Naive thymus-derived CD4-positive, alpha-beta T cell (primary cell): ENCODE results near the gene ZBTB40. TPM values are rescaled to one million over a fixed set of nuclear protein-coding genes. Genes with fewer than 3 reads are reported as not detected.

ENCODE experiments used
- ATAC-seq: fragments of 150-1000 bp; cut with Tn5 transposase; 2 replicates; pipeline ENCODE4 v1.10.0; 2021; ENCODE audit warnings: mild to moderate bottlenecking, moderate library complexity
- CTCF ChIA-PET: fragments of 350-600 bp; sonication (Branson Sonifier 250); formaldehyde crosslinking; loops from one replicate; lab custom pipeline; 2021; ENCODE audit warnings: antibody characterized with exemption; lab: Charles Lee
- POLR2A ChIA-PET: fragments of 350-600 bp; sonication (Branson Sonifier 250); formaldehyde crosslinking; loops from one replicate; lab custom pipeline; 2021; ENCODE audit warnings: antibody characterized with exemption, inconsistent platforms; lab: Charles Lee
- DNase-seq, 9 donors: peaks; one replicate each; pipeline versions ENCODE4 v3.0.0 to v3.0.0-alpha.2; 2020 to 2022; ENCODE audit warnings: mixed read lengths in 1 of 9
- H3K27ac ChIP-seq: one replicate; pipeline ENCODE4 v1.7.0; 2013; ENCODE audit warnings: mild to moderate bottlenecking, low read depth, low read length, moderate library complexity
- H3K27me3 ChIP-seq, 2 donors: one replicate each; pipeline ENCODE4 v1.7.0; 2013; ENCODE audit warnings: low read length in 2 of 2, mild to moderate bottlenecking in 2 of 2, moderate library complexity in 2 of 2; ENCODE audit not compliant: control insufficient read depth in 2 of 2, insufficient read depth in 2 of 2
- H3K36me3 ChIP-seq, 3 experiments: 1 replicate in 2 of 3; 2 replicates in 1 of 3; pipeline ENCODE4 v1.7.0; 2013; ENCODE audit warnings: low read length in 3 of 3, mild to moderate bottlenecking in 3 of 3, moderate library complexity in 1 of 3; ENCODE audit not compliant: insufficient read depth in 3 of 3, control insufficient read depth in 2 of 3
- H3K4me1 ChIP-seq, 2 donors: one replicate each; pipeline ENCODE4 v1.7.0; 2013; ENCODE audit warnings: low read length in 2 of 2, mild to moderate bottlenecking in 2 of 2, moderate library complexity in 1 of 2; ENCODE audit not compliant: control insufficient read depth in 2 of 2, insufficient read depth in 2 of 2
- H3K4me3 ChIP-seq: 2 replicates; pipeline ENCODE4 v1.7.0; 2013; ENCODE audit warnings: mild to moderate bottlenecking, low read length
- H3K9me3 ChIP-seq, 3 experiments: 1 replicate in 2 of 3; 2 replicates in 1 of 3; pipeline ENCODE4 v1.7.0; 2013; ENCODE audit warnings: low read length in 3 of 3; ENCODE audit not compliant: control insufficient read depth in 2 of 3
- H3K27ac Mint-ChIP-seq, 9 donors: one replicate each; pipeline ENCODE4 v1.8.0; 2020 to 2022; ENCODE audit warnings: mixed read lengths in 9 of 9, mild to moderate bottlenecking in 8 of 9, moderate library complexity in 5 of 9, inconsistent platforms in 2 of 9
- H3K27me3 Mint-ChIP-seq, 5 donors: one replicate each; pipeline ENCODE4 v1.8.0; 2021 to 2022; ENCODE audit warnings: mixed read lengths in 5 of 5, mild to moderate bottlenecking in 1 of 5
- H3K36me3 Mint-ChIP-seq, 5 donors: one replicate each; pipeline ENCODE4 v1.8.0; 2020 to 2022; ENCODE audit warnings: mixed read lengths in 5 of 5, mild to moderate bottlenecking in 3 of 5, inconsistent platforms in 1 of 5
- H3K4me1 Mint-ChIP-seq, 7 donors: one replicate each; pipeline ENCODE4 v1.8.0; 2020 to 2022; ENCODE audit warnings: mixed read lengths in 7 of 7, mild to moderate bottlenecking in 3 of 7, inconsistent platforms in 1 of 7
- H3K4me3 Mint-ChIP-seq, 10 donors: one replicate each; pipeline ENCODE4 v1.8.0; 2020 to 2022; ENCODE audit warnings: mild to moderate bottlenecking in 10 of 10, mixed read lengths in 10 of 10, moderate library complexity in 6 of 10, inconsistent platforms in 2 of 10
- H3K9me3 Mint-ChIP-seq, 11 donors: one replicate each; pipeline ENCODE4 v1.8.0; 2020 to 2022; ENCODE audit warnings: mixed read lengths in 11 of 11, mild to moderate bottlenecking in 4 of 11, inconsistent platforms in 1 of 11, moderate library complexity in 1 of 11
- intact Hi-C, 2 donors: fragments of 100-400 bp; cut with micrococcal nuclease; formaldehyde crosslinking; loops; one replicate each; pipeline ENCODE4 v1.15.1; 2023
- polyA plus RNA-seq, 2 donors: library from polyadenylated mRNA; unstranded; fragments of 300-500 nt; fragmentation: Illumina TruSeq; gene quantifications; one replicate each; pipeline ENCODE4 v1.2.3, GENCODE V29; 2021
- total RNA-seq, 6 experiments: library from RNA in 5 of 6; stranded (reverse) in 5 of 6; gene quantifications; 1 replicate in 5 of 6; 2 replicates in 1 of 6; pipeline ENCODE4 v1.2.3 and lab custom pipeline; 2021 to 2026

ZBTB40 gene
- total and polyA plus RNA-seq, 7 experiments from 2014 or later: 5.7 to 60.6 (median 35.9) TPM

DNA sequence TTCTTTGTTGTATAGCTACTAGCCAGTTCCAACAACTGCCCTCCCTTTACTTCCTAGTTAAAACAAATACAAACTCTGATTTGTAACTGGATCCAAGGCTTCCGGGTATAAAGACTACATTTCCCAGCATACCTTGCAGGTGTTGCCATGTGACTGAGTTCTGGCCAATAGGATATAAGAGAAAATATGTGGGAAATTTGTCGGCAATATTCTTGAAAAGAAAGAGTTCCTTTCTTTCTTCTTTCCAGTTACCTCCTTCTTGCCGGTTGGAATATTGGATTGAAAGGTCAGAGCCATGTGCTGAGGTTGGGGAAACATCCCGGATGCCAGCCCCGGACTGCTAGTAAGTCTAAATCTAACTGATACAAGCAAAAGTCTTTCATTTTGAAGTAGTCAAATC, 23.0 kb upstream of the ZBTB40 start:
- Mint-ChIP-seq H3K27me3 (peaks cover 0 to 12% (median 5%) of the 10 kb centered on the region in 5 donors), H3K9me3 (peaks cover 0 to 2% (median 0%) of the 10 kb centered on the region in 11 donors), H3K27ac (no peak overlapping the region), H3K4me3 (peak overlapping the region; percentile 58 to 86 (median 77)), H3K36me3 (no peaks in the 10 kb centered on the region), H3K4me1 (peaks cover 0 to 7% (median 0%) of the 10 kb centered on the region in 7 donors)
- no peaks in the 10 kb centered on the region for H3K9me3 ChIP-seq
- H3K27ac ChIP-seq: no peak overlapping the region
- ChIA-PET CTCF (no interaction called here), POLR2A (no interaction called here)
- intact Hi-C loops: loop anchor here in 1 of 2 donors (2.0 kb wide), 1 partner anchor 24 kb away; no protein-coding TSS in a partner anchor
- ATAC-seq: peak; percentile 88
- no peaks in the 10 kb centered on the region for H3K36me3 ChIP-seq
- H3K27me3 ChIP-seq: no peaks in the 10 kb centered on the region
- peak in 6 of 9 donors; percentile 14 to 55 (median 42) for DNase-seq
- H3K4me1 ChIP-seq: no peaks in the 10 kb centered on the region
- peak overlapping the region; percentile 45 for H3K4me3 ChIP-seq

- Mint-ChIP-seq H3K4me1 (peaks cover 0 to 7% (median 0%) of the 10 kb centered on the region in 7 donors), H3K27ac (no peak overlapping the region), H3K27me3 (peaks cover 10 to 27% (median 26%) of the 10 kb centered on the region in 5 donors), H3K4me3 (no peak overlapping the region), H3K36me3 (no peaks in the 10 kb centered on the region), H3K9me3 (peaks cover 0 to 5% (median 0%) of the 10 kb centered on the region in 11 donors)
- POLR2A ChIA-PET: no interaction called here
- H3K4me3 ChIP-seq: no peak overlapping the region
- DNase-seq (no peak), ATAC-seq (no peak)
- no peaks in the 10 kb centered on the region for H3K27me3 ChIP-seq
- intact Hi-C loops: no loop called here
- H3K36me3 ChIP-seq: no peaks in the 10 kb centered on the region
- no peaks in the 10 kb centered on the region for H3K9me3 ChIP-seq
- H3K4me1 ChIP-seq: no peaks in the 10 kb centered on the region
- CTCF ChIA-PET: no interaction called here
- no peak overlapping the region for H3K27ac ChIP-seq
These were observed 19.7 kb upstream of the ZBTB40 start for GRCh38 chr1:22431965-22432364.

GRCh38 chr1:22434717-22435116, 16.9 kb upstream of the ZBTB40 start:
- no peaks in the 10 kb centered on the region for H3K27me3 ChIP-seq

GRCh38 chr1:22436948-22437347, 14.7 kb upstream of the ZBTB40 start:
- Histone ChIP-seq H3K4me3 (no peak overlapping the region), H3K9me3 (peaks cover 0 to 8% (median 0%) of the 10 kb centered on the region in 3 experiments), H3K27me3 (no peaks in the 10 kb centered on the region), H3K36me3 (no peaks in the 10 kb centered on the region), H3K4me1 (no peaks in the 10 kb centered on the region), H3K27ac (no peak overlapping the region)
- DNase-seq: no peak
- intact Hi-C loops: no loop called here
- POLR2A ChIA-PET: no interaction called here
- Mint-ChIP-seq H3K27ac (no peak overlapping the region), H3K4me3 (no peak overlapping the region), H3K27me3 (peaks cover 31 to 49% (median 35%) of the 10 kb centered on the region in 5 donors), H3K9me3 (peaks cover 7 to 41% (median 22%) of the 10 kb centered on the region in 11 donors), H3K36me3 (peaks cover 0 to 8% (median 4%) of the 10 kb centered on the region in 5 donors), H3K4me1 (no peaks in the 10 kb centered on the region)
- ATAC-seq: no peak
- CTCF ChIA-PET: no interaction called here

More at GRCh38 chr1:22434717-22435116, 16.9 kb upstream of the ZBTB40 start:
- ChIA-PET POLR2A (no interaction called here), CTCF (interaction anchor here (0.7 kb wide), 1 partner anchor 50 kb away, joined by 5 read pairs; no protein-coding TSS in a partner anchor)
- Mint-ChIP-seq H3K4me1 (no peaks in the 10 kb centered on the region), H3K9me3 (peaks cover 2 to 19% (median 6%) of the 10 kb centered on the region in 11 donors), H3K36me3 (peaks cover 0 to 6% (median 0%) of the 10 kb centered on the region in 5 donors), H3K27ac (no peak overlapping the region), H3K27me3 (peaks cover 27 to 41% (median 31%) of the 10 kb centered on the region in 5 donors), H3K4me3 (no peak overlapping the region)
- Histone ChIP-seq H3K4me1 (no peaks in the 10 kb centered on the region), H3K27ac (no peak overlapping the region), H3K36me3 (no peaks in the 10 kb centered on the region), H3K4me3 (no peak overlapping the region), H3K9me3 (no peaks in the 10 kb centered on the region)
- DNase-seq (no peak), ATAC-seq (no peak)
- intact Hi-C loops: no loop called here

- intact Hi-C loops: no loop called here
- CTCF ChIA-PET: no interaction called here
These were observed 14.1 kb upstream of the ZBTB40 start for GRCh38 chr1:22437573-22437972.

GRCh38 chr1:22440582-22440981, 11.1 kb upstream of the ZBTB40 start:
- POLR2A ChIA-PET: no interaction called here
- no peaks in the 10 kb centered on the region for H3K36me3 ChIP-seq
- no peak for DNase-seq
- CTCF ChIA-PET: no interaction called here
- peaks cover 0 to 8% (median 0%) of the 10 kb centered on the region in 3 experiments for H3K9me3 ChIP-seq
- no peak for ATAC-seq
- H3K27me3 ChIP-seq: no peaks in the 10 kb centered on the region
- Mint-ChIP-seq H3K9me3 (peaks cover 7 to 45% (median 26%) of the 10 kb centered on the region in 11 donors), H3K27me3 (peaks cover 18 to 47% (median 31%) of the 10 kb centered on the region in 5 donors), H3K27ac (no peak overlapping the region), H3K4me3 (no peak overlapping the region), H3K36me3 (peaks cover 0 to 12% (median 7%) of the 10 kb centered on the region in 5 donors), H3K4me1 (no peaks in the 10 kb centered on the region)
- H3K4me1 ChIP-seq: no peaks in the 10 kb centered on the region
- no peak overlapping the region for H3K27ac ChIP-seq
- H3K4me3 ChIP-seq: no peak overlapping the region
- intact Hi-C loops: no loop called here

More at GRCh38 chr1:22437573-22437972, 14.1 kb upstream of the ZBTB40 start:
- Mint-ChIP-seq H3K27ac (no peak overlapping the region), H3K9me3 (peaks cover 7 to 45% (median 26%) of the 10 kb centered on the region in 11 donors), H3K4me3 (no peak overlapping the region), H3K36me3 (peaks cover 0 to 8% (median 7%) of the 10 kb centered on the region in 5 donors), H3K27me3 (peaks cover 34 to 52% (median 39%) of the 10 kb centered on the region in 5 donors), H3K4me1 (no peaks in the 10 kb centered on the region)
- Histone ChIP-seq H3K27ac (no peak overlapping the region), H3K27me3 (no peaks in the 10 kb centered on the region), H3K4me1 (no peaks in the 10 kb centered on the region), H3K9me3 (peaks cover 0 to 8% (median 0%) of the 10 kb centered on the region in 3 experiments), H3K4me3 (no peak overlapping the region), H3K36me3 (no peaks in the 10 kb centered on the region)
- ATAC-seq (no peak), DNase-seq (no peak)
- POLR2A ChIA-PET: no interaction called here
